Measurements from ENCODE around the gene MUC4.

DNA sequence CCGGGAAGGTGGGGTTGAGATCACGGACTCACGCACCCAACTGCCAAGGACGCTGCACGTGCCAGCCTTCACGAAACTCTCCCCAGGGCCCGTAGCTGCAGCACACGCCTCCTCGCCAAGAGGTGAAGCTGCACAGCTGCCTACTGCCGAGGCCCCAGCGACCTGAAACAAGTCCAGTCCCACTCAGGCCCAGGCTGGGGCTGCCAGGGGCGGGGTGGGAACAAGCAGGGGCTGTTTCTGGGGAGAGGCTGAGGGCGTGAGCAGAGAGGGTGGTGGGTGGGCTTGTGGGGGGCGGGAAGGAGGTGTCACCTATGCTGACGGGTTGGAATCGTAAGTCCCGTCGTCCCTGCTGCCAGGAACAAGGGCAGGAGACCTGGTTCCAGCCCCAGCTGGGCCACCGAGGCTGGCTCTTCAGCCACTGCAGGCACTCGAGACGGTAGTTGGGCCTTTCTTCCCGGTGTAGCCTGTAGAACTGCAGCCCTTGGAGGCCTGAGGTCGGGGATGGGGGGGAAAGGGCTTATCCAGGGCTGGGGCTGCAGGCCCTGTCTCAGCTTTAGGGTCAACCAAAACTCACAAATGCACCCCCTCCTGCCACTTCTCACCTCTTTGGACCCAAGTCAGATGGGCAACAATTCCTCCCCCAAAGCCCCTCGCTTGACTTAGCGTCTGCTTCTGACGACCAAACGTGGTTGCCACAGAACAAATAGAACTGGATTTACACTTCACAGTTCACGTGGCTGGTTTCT, 46.6 kb downstream of the MUC4 start:
- TF ChIP-seq CTCF (conservative IDR thresholded peaks at IDR 0.05) (no peak), EZH2 (IDR thresholded peaks at IDR 0.05; ENCODE audit: low read depth) (no peak)

All from PC-9 (cell line).